H1 (cell line): ENCODE measurements around the gene ZSWIM6.

Experiments
- ATF3 ChIP-seq: IDR thresholded peaks from 2 replicates; pipeline ENCODE4 v1.6.1; 2011; ENCODE audit warnings: low read depth, mild to moderate bottlenecking, low read length; ENCODE audit not compliant: insufficient read depth
- BRCA1 ChIP-seq: IDR thresholded peaks from 2 replicates; pipeline ENCODE4 v1.6.1; 2012; ENCODE audit warnings: low read depth, low read length, improper control_type of control experiment
- CBX5 ChIP-seq: fragments of 300-800, 300-1000 bp; sonication (generic); IDR thresholded peaks from 2 replicates; pipeline ENCODE4 v1.7.1; 2016; ENCODE audit warnings: antibody characterized with exemption, low read length, low read depth
- CTCF ChIP-seq, 3 experiments: IDR thresholded peaks; 1 replicate in 2 of 3; 2 replicates in 1 of 3; pipeline versions ENCODE4 v1.5.1 to v1.6.1; 2011; ENCODE audit warnings: low read length in 3 of 3, mild to moderate bottlenecking in 3 of 3, inconsistent platforms in 2 of 3, low read depth in 1 of 3, moderate library complexity in 1 of 3; ENCODE audit not compliant: insufficient read depth in 1 of 3; ENCODE audit errors: control extremely low read depth in 1 of 3
- HDAC2 ChIP-seq, 2 experiments: fragments of 300-600 bp in 1 of 2; sonication (generic) in 1 of 2; IDR thresholded peaks; 2 replicates each; pipeline ENCODE4 v1.6.1; 2011 to 2012; ENCODE audit warnings: low read depth in 2 of 2, low read length in 2 of 2, mild to moderate bottlenecking in 2 of 2, moderate library complexity in 2 of 2, borderline replicate concordance in 1 of 2, inconsistent platforms in 1 of 2
- JUN ChIP-seq: IDR thresholded peaks from 2 replicates; pipeline ENCODE4 v1.6.1; 2011; ENCODE audit warnings: low read depth, mild to moderate bottlenecking, improper control_type of control experiment, low read length
- KDM1A ChIP-seq: fragments of 200-600, 300-600 bp; sonication (generic); IDR thresholded peaks from 2 replicates; pipeline ENCODE4 v1.7.1; 2016; ENCODE audit warnings: mild to moderate bottlenecking, low read length, borderline replicate concordance
- POLR2A ChIP-seq, 2 experiments: IDR thresholded peaks; 1 replicate in 1 of 2; 2 replicates in 1 of 2; pipeline ENCODE4 v1.6.1; 2011; ENCODE audit warnings: low read depth in 2 of 2, low read length in 2 of 2, mild to moderate bottlenecking in 2 of 2; ENCODE audit errors: control extremely low read depth in 1 of 2
- SIX5 ChIP-seq: IDR thresholded peaks from 2 replicates; pipeline ENCODE4 v1.6.1; 2011; ENCODE audit warnings: mild to moderate bottlenecking, low read depth, low read length
- TAF1 ChIP-seq: IDR thresholded peaks from 2 replicates; pipeline ENCODE4 v1.6.1; 2011; ENCODE audit warnings: mild to moderate bottlenecking, low read depth, low read length
- TCF12 ChIP-seq: IDR thresholded peaks from 2 replicates; pipeline ENCODE4 v1.6.1; 2011; ENCODE audit warnings: low read depth, mild to moderate bottlenecking, low read length
- YY1 ChIP-seq: IDR thresholded peaks from 2 replicates; pipeline ENCODE4 v1.6.1; 2011; ENCODE audit warnings: low read depth, mild to moderate bottlenecking, low read length
- ZNF274 ChIP-seq: IDR thresholded peaks from 2 replicates; pipeline ENCODE4 v1.7.0; 2012; ENCODE audit warnings: low read length, borderline replicate concordance; ENCODE audit errors: extremely low read depth

GRCh38 chr5:61474746-61475145 lies 142.7 kb downstream of the ZSWIM6 start:
- TF ChIP-seq JUN (no peak), BRCA1 (no peak), CTCF (IDR thresholded peaks at IDR 0.05; ENCODE audit: control extremely low read depth in 1 of 3, insufficient read depth in 1 of 3, low read depth in 1 of 3, low read length in 3 of 3) (no peak), TCF12 (no peak), YY1 (no peak), HDAC2 (IDR thresholded peaks at IDR 0.05; ENCODE audit: borderline replicate concordance in 1 of 2, low read depth in 2 of 2, low read length in 2 of 2) (no peak), ZNF274 (no peak), CBX5 (no peak), ATF3 (no peak), POLR2A (IDR thresholded peaks at IDR 0.05; ENCODE audit: control extremely low read depth in 1 of 2, low read depth in 2 of 2, low read length in 2 of 2) (no peak), TAF1 (no peak), SIX5 (no peak), KDM1A (no peak)
